ENCODE measurements around the gene GNAI2.

Gene GNAI2

DNA sequence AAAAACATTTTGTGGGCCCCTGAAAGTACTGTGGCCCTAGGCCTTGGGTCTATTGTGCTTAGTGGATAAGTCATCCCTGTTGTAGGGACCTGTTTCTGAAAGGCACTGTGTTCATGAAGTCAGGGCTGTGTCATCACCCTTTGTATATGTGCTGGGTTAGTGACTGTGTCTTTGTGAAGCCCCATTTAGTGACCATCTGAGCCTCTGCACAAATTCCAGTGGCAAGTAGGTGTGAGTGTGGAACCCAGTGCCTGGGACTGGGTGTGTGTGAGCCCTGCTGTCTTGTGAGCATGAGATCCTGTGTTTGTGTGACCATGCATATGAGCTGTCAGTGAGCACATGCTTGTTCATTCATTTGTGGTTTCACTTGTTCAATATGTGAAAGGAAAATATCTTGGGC is 68.6 kb downstream of the GNAI2 start:
- peak overlapping the region; percentile 67 for H3K27ac ChIP-seq

More for the DNA sequence above, 68.6 kb downstream of the GNAI2 start:
- DNase-seq (ENCODE audit: low read depth, low spot score), result peak; percentile 49

Measured in epithelial cell of prostate (primary cell).